GM12864 (cell line): ENCODE measurements around the gene PET100.

Source experiments
- DNase-seq: peaks from one replicate; pipeline ENCODE4 v3.0.0-alpha.2; 2011; ENCODE audit warnings: low read depth
- H3K4me3 ChIP-seq: 2 replicates; pipeline ENCODE4 v1.5.1; 2011; ENCODE audit warnings: mild to moderate bottlenecking, low read depth, low read length, control low read depth
- CTCF ChIP-seq: IDR thresholded peaks from 2 replicates; pipeline ENCODE4 v1.5.1; 2011; ENCODE audit warnings: low read depth, mild to moderate bottlenecking, moderate library complexity, low read length, control low read depth, inconsistent platforms; ENCODE audit errors: missing control alignments

PET100 gene

GRCh38 chr19:7645656-7646425 lies 16.2 kb downstream of the PET100 start:
- no peak overlapping the region for H3K4me3 ChIP-seq
- TF ChIP-seq CTCF: no peak
- DNase-seq: no peak

GRCh38 chr19:7646426-7646700 lies 16.8 kb downstream of the PET100 start:
- no peak for TF ChIP-seq CTCF

GRCh38 chr19:7647156-7647555 lies 17.6 kb downstream of the PET100 start:
- H3K4me3 ChIP-seq: no peak overlapping the region
- no peak for DNase-seq
- TF ChIP-seq CTCF: no peak

More at GRCh38 chr19:7646426-7646700, 16.8 kb downstream of the PET100 start:
- DNase-seq: no peak
- H3K4me3 ChIP-seq: no peak overlapping the region

GRCh38 chr19:7648265-7649014 lies 18.8 kb downstream of the PET100 start:
- DNase-seq: no peak
- no peak overlapping the region for H3K4me3 ChIP-seq
- TF ChIP-seq CTCF: no peak

- H3K4me3 ChIP-seq: no peak overlapping the region
- no peak for TF ChIP-seq CTCF
- no peak for DNase-seq
Observed at GRCh38 chr19:7650148-7650547, 20.6 kb downstream of the PET100 start.

- peak overlapping the region; percentile 44 for H3K4me3 ChIP-seq
- peak; percentile 57 for DNase-seq
- peak; percentile 91 for TF ChIP-seq CTCF
Observed at GRCh38 chr19:7652061-7652641, 22.6 kb downstream of the PET100 start.

- no peak for DNase-seq
- H3K4me3 ChIP-seq: no peak overlapping the region
- TF ChIP-seq CTCF: no peak
Observed at GRCh38 chr19:7654401-7654800, 24.8 kb downstream of the PET100 start.
